Measurements from ENCODE around the gene MTFMT.
"Not testable (repeated sequence)": the region's sequence is repeated elsewhere in the genome, so short reads cannot be mapped to it uniquely, and the experiment has no call there.

- not testable (repeated sequence) for TF ChIP-seq CTCF (IDR thresholded peaks at IDR 0.05; ENCODE audit: low read depth, low read length, missing input control); JUND (IDR thresholded peaks at IDR 0.05); ATF3 (IDR thresholded peaks at IDR 0.05); YY1 (IDR thresholded peaks at IDR 0.05)
- TF ChIP-seq MAX (IDR thresholded peaks at IDR 0.05) (peak; percentile 23), SP1 (IDR thresholded peaks at IDR 0.05) (peak; percentile 51)
Measured at GRCh38 chr15:65044218-65044617, 14.8 kb upstream of the MTFMT start.
